B cell (primary cell): ENCODE measurements around the gene TTC38. TPM values are rescaled to one million over a fixed set of nuclear protein-coding genes. Genes with fewer than 3 reads are reported as not detected.

Experiments
- ATAC-seq: fragments of 200-7000 bp; cut with Tn5 transposase; one replicate; pipeline ENCODE4 v1.10.0; 2021; ENCODE audit warnings: low read depth, mild to moderate bottlenecking, moderate number of reproducible peaks, moderate library complexity
- CTCF ChIA-PET: fragments of 350-600 bp; sonication (Branson Sonifier 250); formaldehyde crosslinking; loops from one replicate; lab custom pipeline; 2021; ENCODE audit warnings: antibody characterized with exemption, inconsistent platforms; lab: Charles Lee
- POLR2A ChIA-PET: fragments of 350-600 bp; sonication (Branson Sonifier 250); formaldehyde crosslinking; loops from one replicate; lab custom pipeline; 2021; ENCODE audit warnings: antibody characterized with exemption; lab: Charles Lee
- DNase-seq: peaks from one replicate; pipeline ENCODE4 v3.0.0; 2013
- H2AFZ ChIP-seq: 2 replicates; pipeline ENCODE4 v1.6.1; 2012; ENCODE audit warnings: mild to moderate bottlenecking, low read depth, low read length; ENCODE audit not compliant: insufficient read depth, poor library complexity, severe bottlenecking
- H3K27ac ChIP-seq, 2 donors: 1 replicate in 1 of 2; 2 replicates in 1 of 2; pipeline ENCODE4 v1.5.1; 2012 to 2013; ENCODE audit warnings: low read length in 2 of 2, mild to moderate bottlenecking in 2 of 2, moderate library complexity in 1 of 2
- H3K27me3 ChIP-seq, 4 experiments: fragments of 200-600 bp in 1 of 4; sonication (generic) in 1 of 4; replicated peaks in 1 of 4; 1 replicate in 2 of 4; 2 replicates in 2 of 4; pipeline versions ENCODE4 v1.6.1 to v1.7.0; 2013 to 2016; ENCODE audit warnings: low read length in 3 of 4, mild to moderate bottlenecking in 2 of 4, mixed read lengths in 1 of 4, moderate library complexity in 1 of 4; ENCODE audit not compliant: insufficient read depth in 4 of 4, control insufficient read depth in 3 of 4; ENCODE audit errors: control extremely low read depth in 1 of 4
- H3K36me3 ChIP-seq, 2 experiments: replicated peaks in 1 of 2; 1 replicate in 1 of 2; 2 replicates in 1 of 2; pipeline versions ENCODE4 v1.6.1 to v1.7.1; 2013; ENCODE audit warnings: low read length in 1 of 2; ENCODE audit not compliant: insufficient read depth in 2 of 2, control insufficient read depth in 1 of 2; ENCODE audit errors: control extremely low read depth in 1 of 2, extremely low read depth in 1 of 2
- H3K4me1 ChIP-seq, 2 donors: fragments of 200-600 bp in 1 of 2; sonication (generic) in 1 of 2; 1 replicate in 1 of 2; 2 replicates in 1 of 2; pipeline versions ENCODE4 v1.5.1 to v1.6.1; 2013 to 2017; ENCODE audit warnings: low read length in 2 of 2; ENCODE audit not compliant: control insufficient read depth in 2 of 2, insufficient read depth in 2 of 2
- H3K4me2 ChIP-seq: replicated peaks from 2 replicates; pipeline ENCODE3; 2012; ENCODE audit warnings: mild to moderate bottlenecking, low read depth, low read length; ENCODE audit not compliant: poor library complexity, severe bottlenecking
- H3K4me3 ChIP-seq, 5 experiments: fragments of 200-600 bp in 1 of 5; sonication (generic) in 1 of 5; 1 replicate in 3 of 5; 2 replicates in 2 of 5; pipeline versions ENCODE4 v1.5.1 to v1.7.0; 2011 to 2016; ENCODE audit warnings: low read length in 4 of 5, mild to moderate bottlenecking in 4 of 5, low read depth in 2 of 5, control low read depth in 1 of 5, moderate library complexity in 1 of 5; ENCODE audit not compliant: insufficient read depth in 1 of 5; ENCODE audit errors: control extremely low read depth in 1 of 5, extremely low read depth in 1 of 5
- H3K79me2 ChIP-seq: fragments of 200-600 bp; sonication (generic); one replicate; pipeline ENCODE4 v1.6.0; 2016; ENCODE audit warnings: low read length; ENCODE audit not compliant: control insufficient read depth, insufficient read depth
- H3K9ac ChIP-seq: fragments of 200-600 bp; sonication (generic); 2 replicates; pipeline ENCODE4 v1.6.1; 2017; ENCODE audit warnings: mild to moderate bottlenecking, low read length, moderate library complexity
- H3K9me3 ChIP-seq, 3 donors: one replicate each; pipeline versions ENCODE4 v1.6.1 to v1.7.1; 2013; ENCODE audit warnings: low read length in 2 of 3; ENCODE audit not compliant: control insufficient read depth in 2 of 3, insufficient read depth in 1 of 3; ENCODE audit errors: control extremely low read depth in 1 of 3
- H4K20me1 ChIP-seq: 2 replicates; pipeline ENCODE4 v1.6.0; 2012; ENCODE audit warnings: mild to moderate bottlenecking, low read length; ENCODE audit not compliant: insufficient read depth, control insufficient read depth, poor library complexity, severe bottlenecking
- H3K27ac Mint-ChIP-seq: one replicate; pipeline ENCODE4 v1.8.0; 2021; ENCODE audit warnings: mixed read lengths
- H3K27me3 Mint-ChIP-seq: one replicate; pipeline ENCODE4 v1.8.0; 2021; ENCODE audit warnings: mixed read lengths
- H3K4me1 Mint-ChIP-seq: one replicate; pipeline ENCODE4 v1.8.0; 2021; ENCODE audit warnings: mixed read lengths
- H3K4me3 Mint-ChIP-seq: one replicate; pipeline ENCODE4 v1.8.0; 2021; ENCODE audit warnings: mixed read lengths
- H3K9me3 Mint-ChIP-seq: one replicate; pipeline ENCODE4 v1.8.0; 2022; ENCODE audit warnings: mixed read lengths; ENCODE audit not compliant: insufficient read depth
- CTCF ChIP-seq: fragments of 200-600 bp; IDR thresholded peaks from one replicate; pipeline ENCODE4 v1.8.0; 2022; ENCODE audit warnings: antibody characterized with exemption, mild to moderate bottlenecking
- EZH2 ChIP-seq: IDR thresholded peaks from 2 replicates; pipeline ENCODE4 v1.6.1; 2012; ENCODE audit warnings: borderline replicate concordance, low read depth, mild to moderate bottlenecking, moderate library complexity, low read length; ENCODE audit not compliant: insufficient read depth, poor library complexity, severe bottlenecking
- whole genome bisulfite sequencing: methylation state at CpG from one replicate; pipeline ENCODE4 v1.1.5; 2013; ENCODE audit warnings: missing lambda C conversion rate; ENCODE audit not compliant: insufficient coverage; 5-methylcytosine and 5-hydroxymethylcytosine counted together
- intact Hi-C: fragments of 100-400 bp; cut with micrococcal nuclease; formaldehyde crosslinking; loops from one replicate; pipeline ENCODE4 v1.10.0; 2022
- polyA plus RNA-seq: library from polyadenylated mRNA; depleted of rRNA; stranded (reverse); fragments of >200 nt; gene quantifications from 2 replicates; pipeline ENCODE4 v1.2.3, GENCODE V29; 2012
- total RNA-seq, 2 donors: library from RNA; stranded (reverse); fragments of 120-200 nt in 1 of 2; gene quantifications; 1 replicate in 1 of 2; 2 replicates in 1 of 2; pipeline versions ENCODE4 v1.2.3 to v1.2.4, GENCODE V29; 2013 to 2022

TTC38 gene
- total and polyA plus RNA-seq, 2 donors (not counting 1 experiment from before 2014, with no cell fraction given), result 10.8 to 13.3 TPM

GRCh38 chr22:46224044-46224897 is 43.5 kb upstream of the TTC38 start:
- ChIA-PET POLR2A (no interaction called here), CTCF (no interaction called here)
- TF ChIP-seq CTCF (no peak), EZH2 (no peak)
- Mint-ChIP-seq H3K27me3 (no peaks in the 10 kb centered on the region), H3K4me3 (no peak overlapping the region), H3K27ac (no peak overlapping the region), H3K9me3 (no peaks in the 10 kb centered on the region), H3K4me1 (peaks cover 4% of the 10 kb centered on the region)
- ATAC-seq, result no peak
- no peaks in the 10 kb centered on the region for H3K27me3 ChIP-seq
- H3K36me3 ChIP-seq, result peaks cover 4 to 11% of the 10 kb centered on the region in 2 experiments
- WGBS, result 99% methylated on average over 21 of the region's 23 CpGs
- H3K9ac ChIP-seq, result no peak overlapping the region
- H3K27ac ChIP-seq, result no peak overlapping the region
- no peaks in the 10 kb centered on the region for H4K20me1 ChIP-seq
- H3K9me3 ChIP-seq, result no peaks in the 10 kb centered on the region
- H3K4me1 ChIP-seq, result no peaks in the 10 kb centered on the region
- H2AFZ ChIP-seq, result no peak overlapping the region
- no peak overlapping the region for H3K4me2 ChIP-seq
- intact Hi-C loops, result no loop called here
- H3K79me2 ChIP-seq, result no peaks in the 10 kb centered on the region
- no peak for DNase-seq
- H3K4me3 ChIP-seq, result no peak overlapping the region

- WGBS, result 99% methylated on average over 10 of the region's 10 CpGs
- H3K27me3 Mint-ChIP-seq, result no peaks in the 10 kb centered on the region
Measured at GRCh38 chr22:46224898-46225290, 42.9 kb upstream of the TTC38 start.

More at GRCh38 chr22:46224898-46225290, 42.9 kb upstream of the TTC38 start:
- Histone ChIP-seq H3K27me3 (no peaks in the 10 kb centered on the region), H3K4me1 (no peaks in the 10 kb centered on the region), H3K79me2 (no peaks in the 10 kb centered on the region), H3K9ac (no peak overlapping the region), H3K9me3 (no peaks in the 10 kb centered on the region), H3K27ac (no peak overlapping the region), H3K4me2 (no peak overlapping the region), H3K4me3 (no peak overlapping the region), H4K20me1 (no peaks in the 10 kb centered on the region), H2AFZ (no peak overlapping the region), H3K36me3 (peaks cover 4 to 9% of the 10 kb centered on the region in 2 experiments)
- intact Hi-C loops, result no loop called here
- H3K4me1 Mint-ChIP-seq, result no peaks in the 10 kb centered on the region
- ATAC-seq (no peak), DNase-seq (no peak)
- H3K4me3 Mint-ChIP-seq, result no peak overlapping the region
- CTCF ChIA-PET, result no interaction called here
- H3K27ac Mint-ChIP-seq, result no peak overlapping the region
- POLR2A ChIA-PET, result no interaction called here
- no peaks in the 10 kb centered on the region for H3K9me3 Mint-ChIP-seq
- TF ChIP-seq EZH2 (no peak), CTCF (no peak)
